H9 (cell line): ENCODE results near the gene ARRDC2. TPM values are rescaled to one million over a fixed set of nuclear protein-coding genes. Genes with fewer than 3 reads are reported as not detected.
A peak's percentile ranks its signal among the peaks of the same experiment; 100 is the strongest.

Experiments used
- DNase-seq: peaks from one replicate; pipeline ENCODE4 v3.0.0-alpha.2; 2017
- H2AFZ ChIP-seq: one replicate; pipeline ENCODE4 v1.6.1; 2013; ENCODE audit warnings: mild to moderate bottlenecking, low read length, control low read depth, moderate library complexity
- H2AK5ac ChIP-seq: 2 replicates; pipeline ENCODE4 v1.6.1; 2013; ENCODE audit warnings: low read length, control low read depth, mixed read lengths; ENCODE audit not compliant: insufficient read length
- H2BK120ac ChIP-seq: one replicate; pipeline ENCODE4 v1.6.1; 2013; ENCODE audit warnings: low read depth, mild to moderate bottlenecking, low read length, control low read depth, inconsistent platforms; ENCODE audit not compliant: poor library complexity, severe bottlenecking
- H2BK12ac ChIP-seq: 2 replicates; pipeline ENCODE4 v1.6.1; 2013; ENCODE audit warnings: low read length, control low read depth, mixed read lengths, low read depth; ENCODE audit not compliant: insufficient read length
- H2BK15ac ChIP-seq: 2 replicates; pipeline ENCODE4 v1.6.1; 2013; ENCODE audit warnings: low read depth, low read length, control low read depth
- H2BK20ac ChIP-seq: one replicate; pipeline ENCODE4 v1.6.1; 2013; ENCODE audit warnings: low read depth, mild to moderate bottlenecking, low read length, control low read depth, inconsistent platforms; ENCODE audit not compliant: poor library complexity, severe bottlenecking
- H2BK5ac ChIP-seq: 2 replicates; pipeline ENCODE4 v1.6.1; 2013; ENCODE audit warnings: low read length, control low read depth, mixed read lengths; ENCODE audit not compliant: insufficient read length
- H3K14ac ChIP-seq: 2 replicates; pipeline ENCODE4 v1.6.1; 2013; ENCODE audit warnings: low read length, control low read depth; ENCODE audit not compliant: insufficient read depth
- H3K18ac ChIP-seq: 2 replicates; pipeline ENCODE4 v1.6.1; 2013; ENCODE audit warnings: low read depth, mild to moderate bottlenecking, mixed read lengths, low read length, control low read depth; ENCODE audit not compliant: insufficient read length
- H3K23ac ChIP-seq: 2 replicates; pipeline ENCODE4 v1.6.1; 2013; ENCODE audit warnings: low read length, control low read depth, mixed read lengths, low read depth; ENCODE audit not compliant: insufficient read length
- H3K23me2 ChIP-seq: 2 replicates; pipeline ENCODE4 v1.6.1; 2013; ENCODE audit warnings: low read depth, mild to moderate bottlenecking, mixed read lengths, low read length, control low read depth; ENCODE audit not compliant: insufficient read length, poor library complexity, severe bottlenecking
- H3K27ac ChIP-seq: 2 replicates; pipeline ENCODE4 v1.5.1; 2013; ENCODE audit warnings: low read length, control low read depth, mixed read lengths, low read depth; ENCODE audit not compliant: insufficient read length
- H3K27me3 ChIP-seq: 2 replicates; pipeline ENCODE4 v1.6.1; 2013; ENCODE audit warnings: low read length, control low read depth, inconsistent platforms; ENCODE audit not compliant: insufficient read depth
- H3K4ac ChIP-seq: 2 replicates; pipeline ENCODE4 v1.6.1; 2013; ENCODE audit warnings: low read depth, mild to moderate bottlenecking, control low read depth, inconsistent platforms, low read length, moderate library complexity
- H3K4me1 ChIP-seq: 2 replicates; pipeline ENCODE4 v1.6.1; 2013; ENCODE audit warnings: low read length, control low read depth, inconsistent platforms; ENCODE audit not compliant: insufficient read depth
- H3K4me2 ChIP-seq: 2 replicates; pipeline ENCODE4 v1.6.1; 2013; ENCODE audit warnings: low read length, control low read depth, mixed read lengths; ENCODE audit not compliant: insufficient read length, insufficient read depth
- H3K56ac ChIP-seq: 2 replicates; pipeline ENCODE4 v1.6.1; 2013; ENCODE audit warnings: low read depth, mild to moderate bottlenecking, mixed read lengths, low read length, control low read depth; ENCODE audit not compliant: insufficient read length
- H3K79me1 ChIP-seq: 2 replicates; pipeline ENCODE4 v1.6.1; 2013; ENCODE audit warnings: low read depth, mild to moderate bottlenecking, moderate library complexity, low read length, control low read depth, inconsistent platforms; ENCODE audit not compliant: insufficient read depth, poor library complexity, severe bottlenecking
- H3K79me2 ChIP-seq: 2 replicates; pipeline ENCODE4 v1.6.1; 2013; ENCODE audit warnings: low read length, control low read depth, inconsistent platforms; ENCODE audit not compliant: insufficient read depth
- H3K9ac ChIP-seq: 2 replicates; pipeline ENCODE4 v1.6.1; 2013; ENCODE audit warnings: low read length, control low read depth, mixed read lengths; ENCODE audit not compliant: insufficient read length; ENCODE audit errors: extremely low read depth
- H3K9me3 ChIP-seq: one replicate; pipeline ENCODE4 v1.6.1; 2013; ENCODE audit warnings: low read depth, low read length, inconsistent platforms; ENCODE audit not compliant: control insufficient read depth
- H3T11ph ChIP-seq: one replicate; pipeline ENCODE4 v1.6.1; 2013; ENCODE audit warnings: mild to moderate bottlenecking, low read length, control low read depth, inconsistent platforms
- H4K20me1 ChIP-seq: one replicate; pipeline ENCODE4 v1.6.1; 2013; ENCODE audit not compliant: control insufficient read depth, insufficient read length, insufficient read depth
- H4K5ac ChIP-seq: 2 replicates; pipeline ENCODE4 v1.6.1; 2013; ENCODE audit warnings: low read depth, mild to moderate bottlenecking, mixed read lengths, low read length, control low read depth; ENCODE audit not compliant: insufficient read length
- H4K8ac ChIP-seq: replicated peaks from 2 replicates; pipeline ENCODE4 v1.6.1; 2013; ENCODE audit warnings: low read length, control low read depth, mixed read lengths, low read depth; ENCODE audit not compliant: insufficient read length
- H4K91ac ChIP-seq: 2 replicates; pipeline ENCODE4 v1.6.1; 2013; ENCODE audit warnings: low read depth, mild to moderate bottlenecking, moderate library complexity, mixed read lengths, low read length, control low read depth; ENCODE audit not compliant: insufficient read length
- H3K27ac Mint-ChIP-seq, 3 experiments: 2 replicates in 2 of 3; 3 replicates in 1 of 3; pipeline ENCODE4 v1.8.0; 2020 to 2021; ENCODE audit warnings: mixed read lengths in 3 of 3, mild to moderate bottlenecking in 1 of 3, moderate library complexity in 1 of 3
- H3K27me3 Mint-ChIP-seq: 2 replicates; pipeline ENCODE4 v1.8.0; 2021; ENCODE audit warnings: low read depth, mild to moderate bottlenecking, moderate library complexity, mixed read lengths
- H3K36me3 Mint-ChIP-seq, 3 experiments: 2 replicates in 2 of 3; 3 replicates in 1 of 3; pipeline ENCODE4 v1.8.0; 2020 to 2021; ENCODE audit warnings: low read depth in 3 of 3, mixed read lengths in 3 of 3; ENCODE audit not compliant: insufficient read depth in 1 of 3
- H3K4me1 Mint-ChIP-seq, 2 experiments: 2 replicates each; pipeline ENCODE4 v1.8.0; 2020; ENCODE audit warnings: mixed read lengths in 2 of 2
- H3K4me3 Mint-ChIP-seq, 2 experiments: 2 replicates in 1 of 2; 3 replicates in 1 of 2; pipeline ENCODE4 v1.8.0; 2020 to 2021; ENCODE audit warnings: mild to moderate bottlenecking in 2 of 2, mixed read lengths in 2 of 2, moderate library complexity in 1 of 2
- H3K9me3 Mint-ChIP-seq, 2 experiments: 2 replicates in 1 of 2; 3 replicates in 1 of 2; pipeline ENCODE4 v1.8.0; 2020; ENCODE audit warnings: mild to moderate bottlenecking in 2 of 2, mixed read lengths in 2 of 2, moderate library complexity in 1 of 2
- CTCF ChIP-seq: fragments of 200-600 bp; sonication (generic); conservative IDR thresholded peaks from 3 replicates; pipeline ENCODE4 v1.8.0; 2021; ENCODE audit warnings: antibody characterized with exemption, mild to moderate bottlenecking
- WGBS: extraction: QIAGEN DNeasy Blood & Tissue Kit; methylation state at CpG from one replicate; pipeline ENCODE4 v1.1.7; 2013; ENCODE audit warnings: missing lambda C conversion rate, low lambda C conversion rate, mixed read lengths; ENCODE audit not compliant: insufficient read length; ENCODE audit errors: extremely low coverage; 5-methylcytosine and 5-hydroxymethylcytosine counted together
- total RNA-seq: library from RNA; stranded (reverse); gene quantifications from 2 replicates; pipeline ENCODE4 v1.2.1, GENCODE V29; 2021

ARRDC2 gene
- total RNA-seq, 1 experiment from 2014 or later: 10.5 TPM

- Mint-ChIP-seq H3K27ac (peak within 1 kb of the TSS in 1 of 3 experiments; percentile 39; a peak in 1 of 7 replicates), H3K9me3 (no peaks in the 10 kb centered on the region), H3K27me3 (peaks cover 40% of the 10 kb centered on the region), H3K36me3 (no peaks in the 10 kb centered on the region), H3K4me3 (peak within 1 kb of the TSS; percentile 77 to 93), H3K4me1 (peaks cover 25 to 33% of the 10 kb centered on the region in 2 experiments)
- Histone ChIP-seq H2BK5ac (no peak within 1 kb of the TSS), H3K79me1 (no peaks in the 10 kb centered on the region), H3K4ac (no peak within 1 kb of the TSS), H2AK5ac (no peak within 1 kb of the TSS), H3K4me2 (peak within 1 kb of the TSS; percentile 56), H3K9ac (no peak within 1 kb of the TSS), H3K56ac (no peak within 1 kb of the TSS), H3T11ph (no peak within 1 kb of the TSS), H3K79me2 (no peaks in the 10 kb centered on the region), H3K18ac (peak within 1 kb of the TSS; percentile 40), H2AFZ (no peak within 1 kb of the TSS), H3K23ac (no peak within 1 kb of the TSS), H2BK12ac (no peak within 1 kb of the TSS), H3K4me1 (no peaks in the 10 kb centered on the region; the same call in 1 of the 2 replicates), H2BK15ac (no peak within 1 kb of the TSS; the same call in 1 of the 2 replicates), H3K27ac (no peak within 1 kb of the TSS), H4K8ac (no peak within 1 kb of the TSS), H3K14ac (peak within 1 kb of the TSS; percentile 69), H2BK120ac (no peak within 1 kb of the TSS), H2BK20ac (no peak within 1 kb of the TSS), H4K91ac (no peak within 1 kb of the TSS), H4K20me1 (no peaks in the 10 kb centered on the region), H3K23me2 (peaks cover 10% of the 10 kb centered on the region), H3K9me3 (no peaks in the 10 kb centered on the region), H3K27me3 (no peaks in the 10 kb centered on the region; the same call in 1 of the 2 replicates), H4K5ac (no peak within 1 kb of the TSS)
- no CpG with 5 or more reads among the region's 59 CpGs for WGBS
- TF ChIP-seq CTCF: no peak
- no peak for DNase-seq
Measured at GRCh38 chr19:17966550-17967256, 41.3 kb upstream of the ARRDC2 start, which contains the start of gene KCNN1. KCNN1 (plus strand) TSS chr19:17967107; CDS start chr19:17973889, 6,782 bp downstream.
